CD14-positive monocyte (primary cell): ENCODE measurements around the gene SIK3. TPM values are rescaled to one million over a fixed set of nuclear protein-coding genes. Genes with fewer than 3 reads are reported as not detected.

ENCODE experiments used
- DNase-seq, 3 donors: peaks; one replicate each; pipeline ENCODE4 v3.0.0-alpha.2; 2011 to 2022
- H2AFZ ChIP-seq: 2 replicates; pipeline ENCODE4 v1.6.0; 2012; ENCODE audit warnings: mild to moderate bottlenecking, low read depth, low read length, inconsistent platforms; ENCODE audit not compliant: insufficient read depth, poor library complexity, severe bottlenecking
- H3K27ac ChIP-seq, 2 donors: 1 replicate in 1 of 2; 2 replicates in 1 of 2; pipeline ENCODE4 v1.5.1; 2012 to 2013; ENCODE audit warnings: low read length in 2 of 2, control low read depth in 1 of 2, inconsistent platforms in 1 of 2, low read depth in 1 of 2, mild to moderate bottlenecking in 1 of 2
- H3K27me3 ChIP-seq, 2 donors: one replicate each; pipeline versions ENCODE4 v1.6.0 to v1.6.1; 2011 to 2013; ENCODE audit warnings: low read length in 2 of 2; ENCODE audit not compliant: control insufficient read depth in 2 of 2, insufficient read depth in 2 of 2
- H3K36me3 ChIP-seq, 2 donors: replicated peaks in 1 of 2; 1 replicate in 1 of 2; 2 replicates in 1 of 2; pipeline versions ENCODE4 v1.5.1 to v1.6.1; 2012 to 2013; ENCODE audit warnings: low read length in 2 of 2, control low read depth in 1 of 2, inconsistent platforms in 1 of 2, mild to moderate bottlenecking in 1 of 2; ENCODE audit not compliant: insufficient read depth in 2 of 2, control insufficient read depth in 1 of 2
- H3K4me1 ChIP-seq, 2 donors: 1 replicate in 1 of 2; 2 replicates in 1 of 2; pipeline versions ENCODE4 v1.5.1 to v1.6.1; 2012 to 2013; ENCODE audit warnings: low read length in 2 of 2, control low read depth in 1 of 2, inconsistent platforms in 1 of 2, mild to moderate bottlenecking in 1 of 2, moderate library complexity in 1 of 2; ENCODE audit not compliant: insufficient read depth in 2 of 2, control insufficient read depth in 1 of 2
- H3K4me2 ChIP-seq: replicated peaks from 2 replicates; pipeline ENCODE3; 2012; ENCODE audit warnings: low read length, moderate library complexity, mild to moderate bottlenecking; ENCODE audit not compliant: poor library complexity, severe bottlenecking; ENCODE audit errors: extremely low read depth
- H3K4me3 ChIP-seq, 3 experiments: fragments of 200-600 bp in 1 of 3; sonication (generic) in 1 of 3; replicated peaks in 1 of 3; 1 replicate in 2 of 3; 2 replicates in 1 of 3; pipeline ENCODE4 v1.5.1; 2011 to 2013; ENCODE audit warnings: low read length in 3 of 3, mild to moderate bottlenecking in 3 of 3, control low read depth in 2 of 3, low read depth in 2 of 3, inconsistent platforms in 1 of 3, moderate library complexity in 1 of 3
- H3K79me2 ChIP-seq: 2 replicates; pipeline ENCODE4 v1.6.0; 2012; ENCODE audit warnings: mild to moderate bottlenecking, control low read depth, inconsistent platforms, low read length, moderate library complexity; ENCODE audit not compliant: insufficient read depth
- H3K9ac ChIP-seq: 2 replicates; pipeline ENCODE4 v1.6.0; 2017; ENCODE audit warnings: low read length, mild to moderate bottlenecking; ENCODE audit not compliant: insufficient read depth, poor library complexity, severe bottlenecking
- H3K9me3 ChIP-seq, 2 donors: replicated peaks in 1 of 2; 1 replicate in 1 of 2; 2 replicates in 1 of 2; pipeline versions ENCODE4 v1.5.1 to v1.6.1; 2012 to 2013; ENCODE audit warnings: low read length in 2 of 2, control low read depth in 1 of 2; ENCODE audit not compliant: control insufficient read depth in 1 of 2, insufficient read depth in 1 of 2
- H4K20me1 ChIP-seq: 2 replicates; pipeline ENCODE4 v1.6.0; 2012; ENCODE audit warnings: mild to moderate bottlenecking, low read length, control low read depth, moderate library complexity; ENCODE audit not compliant: insufficient read depth
- H3K27ac Mint-ChIP-seq, 7 donors: one replicate each; pipeline ENCODE4 v1.8.0; 2020; ENCODE audit warnings: mild to moderate bottlenecking in 7 of 7, mixed read lengths in 7 of 7, moderate library complexity in 6 of 7, inconsistent platforms in 2 of 7
- H3K27me3 Mint-ChIP-seq, 3 donors: one replicate each; pipeline ENCODE4 v1.8.0; 2021 to 2022; ENCODE audit warnings: low read depth in 3 of 3, mild to moderate bottlenecking in 3 of 3, mixed read lengths in 3 of 3, moderate library complexity in 3 of 3, inconsistent platforms in 1 of 3
- H3K36me3 Mint-ChIP-seq, 2 donors: one replicate each; pipeline ENCODE4 v1.8.0; 2020; ENCODE audit warnings: mixed read lengths in 2 of 2, inconsistent platforms in 1 of 2, mild to moderate bottlenecking in 1 of 2
- H3K4me1 Mint-ChIP-seq: one replicate; pipeline ENCODE4 v1.8.0; 2020; ENCODE audit warnings: mild to moderate bottlenecking, mixed read lengths
- H3K4me3 Mint-ChIP-seq, 2 donors: one replicate each; pipeline ENCODE4 v1.8.0; 2020; ENCODE audit warnings: mild to moderate bottlenecking in 2 of 2, mixed read lengths in 2 of 2, moderate library complexity in 1 of 2
- H3K9me3 Mint-ChIP-seq, 7 donors: one replicate each; pipeline ENCODE4 v1.8.0; 2020 to 2022; ENCODE audit warnings: mixed read lengths in 7 of 7, mild to moderate bottlenecking in 6 of 7, moderate library complexity in 6 of 7, inconsistent platforms in 2 of 7
- CTCF ChIP-seq: fragments of 200-600 bp; IDR thresholded peaks from one replicate; pipeline ENCODE4 v1.8.0; 2022; ENCODE audit warnings: antibody characterized with exemption, mild to moderate bottlenecking
- WGBS: methylation state at CpG from one replicate; pipeline ENCODE4 v1.1.5; 2013; ENCODE audit warnings: missing lambda C conversion rate; ENCODE audit not compliant: insufficient coverage; 5-methylcytosine and 5-hydroxymethylcytosine counted together
- intact Hi-C, 2 donors: fragments of 100-400 bp; cut with micrococcal nuclease; formaldehyde crosslinking; loops; one replicate each; pipeline versions ENCODE4 v1.15.0 to v1.15.1; 2023
- polyA plus RNA-seq, 3 donors: library from polyadenylated mRNA; depleted of rRNA in 1 of 3; unstranded in 2 of 3; stranded (reverse) in 1 of 3; fragments of 300-500 nt in 2 of 3; fragments of >200 nt in 1 of 3; fragmentation: Illumina TruSeq in 2 of 3; gene quantifications; 1 replicate in 2 of 3; 2 replicates in 1 of 3; pipeline ENCODE4 v1.2.3, GENCODE V29; 2012 to 2021

SIK3 gene
- polyA plus RNA-seq, 3 donors: 18.3 to 142 (median 20.0) TPM

- H3K4me1 ChIP-seq: peaks cover 15 to 31% of the 10 kb centered on the region in 2 donors
- H3K27me3 ChIP-seq: no peaks in the 10 kb centered on the region
- H3K27me3 Mint-ChIP-seq: no peaks in the 10 kb centered on the region
- no peak overlapping the region for H3K4me3 ChIP-seq
- H4K20me1 ChIP-seq: peaks cover 11% of the 10 kb centered on the region
- H3K27ac ChIP-seq: no peak overlapping the region
- no peak overlapping the region for H3K4me2 ChIP-seq
- H3K36me3 ChIP-seq: peaks cover 7 to 24% of the 10 kb centered on the region in 2 donors
- no peak overlapping the region for H3K9ac ChIP-seq
- H3K36me3 Mint-ChIP-seq: peaks cover 22 to 30% of the 10 kb centered on the region in 2 donors
- peaks cover 33% of the 10 kb centered on the region for H3K79me2 ChIP-seq
- H3K4me3 Mint-ChIP-seq: no peak overlapping the region
- H3K4me1 Mint-ChIP-seq: peaks cover 39% of the 10 kb centered on the region
- WGBS: 100% methylated on average over 1 of the region's 5 CpGs
- TF ChIP-seq CTCF: no peak
- H3K27ac Mint-ChIP-seq: peak overlapping the region in 2 of 7 donors; percentile 79 to 83
- no peak overlapping the region for H2AFZ ChIP-seq
- intact Hi-C loops: no loop called here
- peaks cover 0 to 2% (median 0%) of the 10 kb centered on the region in 7 donors for H3K9me3 Mint-ChIP-seq
- no peaks in the 10 kb centered on the region for H3K9me3 ChIP-seq
- no peak for DNase-seq
These were observed 180.6 kb downstream of the SIK3 start for GRCh38 chr11:116917632-116918031.

DNA sequence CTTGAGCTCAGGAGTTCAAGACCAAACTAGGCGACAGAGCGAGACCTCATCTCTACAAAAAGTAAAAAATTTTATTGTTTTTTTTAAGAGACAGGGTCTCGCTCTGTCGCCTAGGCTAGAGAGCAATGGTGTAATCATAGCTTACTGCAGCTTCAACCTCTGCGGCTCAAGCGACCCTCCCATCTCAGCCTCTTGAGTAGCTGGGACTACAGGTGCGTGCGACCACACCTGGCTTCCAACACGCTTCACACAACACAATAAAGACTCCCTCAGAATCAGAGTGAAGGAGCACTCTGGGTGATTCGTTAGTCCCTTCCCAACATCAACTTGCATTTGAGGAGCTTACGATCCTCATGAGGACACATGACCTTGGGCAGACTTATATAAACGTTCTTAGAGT lies 181.3 kb downstream of the SIK3 start:
- Histone ChIP-seq H4K20me1 (peaks cover 11% of the 10 kb centered on the region), H3K9me3 (no peaks in the 10 kb centered on the region), H3K4me2 (no peak overlapping the region), H2AFZ (no peak overlapping the region), H3K4me1 (peaks cover 22 to 38% of the 10 kb centered on the region in 2 donors), H3K79me2 (peaks cover 40% of the 10 kb centered on the region), H3K4me3 (no peak overlapping the region), H3K27ac (no peak overlapping the region), H3K27me3 (no peaks in the 10 kb centered on the region), H3K9ac (no peak overlapping the region), H3K36me3 (peaks cover 4 to 18% of the 10 kb centered on the region in 2 donors)
- Mint-ChIP-seq H3K27ac (no peak overlapping the region), H3K4me3 (no peak overlapping the region), H3K36me3 (peaks cover 21 to 26% of the 10 kb centered on the region in 2 donors), H3K9me3 (peaks cover 0 to 2% (median 0%) of the 10 kb centered on the region in 7 donors), H3K27me3 (no peaks in the 10 kb centered on the region), H3K4me1 (peaks cover 47% of the 10 kb centered on the region)
- WGBS: 100% methylated on average over 3 of the region's 12 CpGs
- intact Hi-C loops: no loop called here
- TF ChIP-seq CTCF: no peak
- no peak for DNase-seq
